Activated T-cell treated with anti-CD3 and anti-CD28 coated beads, Interleukin-2, amount 50 U/mL, for 24 hours (primary cell): Measurements from ENCODE around the gene TCEA3.
A peak's percentile ranks its signal among the peaks of the same experiment; 100 is the strongest.

Experiments
- DNase-seq: peaks from one replicate; pipeline ENCODE4 v3.0.0-alpha.2; 2020
- H3K27ac Mint-ChIP-seq: 2 replicates; pipeline ENCODE4 v1.8.0; 2020; ENCODE audit warnings: mild to moderate bottlenecking, mixed read lengths
- H3K27me3 Mint-ChIP-seq: 2 replicates; pipeline ENCODE4 v1.8.0; 2020; ENCODE audit warnings: mixed read lengths
- H3K36me3 Mint-ChIP-seq: 2 replicates; pipeline ENCODE4 v1.8.0; 2020; ENCODE audit warnings: low read depth, mixed read lengths
- H3K4me1 Mint-ChIP-seq: 2 replicates; pipeline ENCODE4 v1.8.0; 2020; ENCODE audit warnings: low read depth, mixed read lengths
- H3K4me3 Mint-ChIP-seq: 2 replicates; pipeline ENCODE4 v1.8.0; 2020; ENCODE audit warnings: mild to moderate bottlenecking, moderate library complexity, mixed read lengths
- H3K9me3 Mint-ChIP-seq: 2 replicates; pipeline ENCODE4 v1.8.0; 2020; ENCODE audit warnings: mixed read lengths

The TCEA3 gene

GRCh38 chr1:23424293-23425192, at the start of gene TCEA3:
TSS of gene TCEA3 (minus strand) at chr1:23424748. CDS start at chr1:23424633, 115 bp downstream.
- peak; percentile 57 for DNase-seq
- Mint-ChIP-seq H3K27ac (peak within 1 kb of the TSS; percentile 77), H3K4me3 (peak within 1 kb of the TSS; percentile 73), H3K36me3 (no peaks in the 10 kb centered on the region), H3K9me3 (no peaks in the 10 kb centered on the region), H3K27me3 (peaks cover 28% of the 10 kb centered on the region), H3K4me1 (peaks cover 23% of the 10 kb centered on the region)

DNA sequence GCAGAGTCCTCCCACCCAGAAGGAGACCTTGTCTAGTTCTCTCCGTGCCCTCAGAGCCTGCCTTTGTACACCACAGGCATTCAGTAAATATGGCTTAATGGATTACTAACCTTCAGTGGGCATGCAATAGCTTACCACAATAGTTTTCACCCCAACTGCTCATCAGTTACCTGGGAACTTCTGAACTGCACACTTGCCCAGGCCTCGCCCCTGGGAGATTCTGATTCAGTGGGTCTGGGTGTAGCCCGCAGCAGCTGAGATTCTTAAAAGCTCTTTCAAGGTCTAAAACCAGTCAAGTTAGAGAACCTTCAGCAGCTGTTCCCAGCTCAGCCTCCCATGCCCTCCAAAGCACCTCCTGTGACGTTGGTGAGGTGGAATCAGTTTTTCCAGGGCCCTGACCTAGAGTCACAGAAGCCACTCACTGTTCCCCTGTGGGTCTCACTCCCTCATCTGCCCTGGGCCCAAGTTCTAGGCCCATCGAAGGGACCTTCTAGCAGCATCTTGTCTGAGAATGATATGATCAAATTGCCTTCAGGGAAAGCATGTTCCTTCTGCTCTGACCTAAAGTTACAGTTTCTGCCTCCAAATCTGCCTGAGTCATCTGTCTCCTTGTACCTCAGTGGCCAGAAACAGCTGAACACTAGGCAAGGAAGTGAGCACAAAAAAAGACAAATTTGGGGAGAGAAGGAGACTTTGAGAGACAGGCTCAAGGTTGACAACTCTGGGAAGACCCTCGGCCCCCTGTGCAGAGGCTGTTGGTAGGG, 48.7 kb upstream of the TCEA3 start:
- H3K27ac Mint-ChIP-seq = no peak overlapping the region
- H3K27me3 Mint-ChIP-seq = peaks cover 9% of the 10 kb centered on the region
- H3K9me3 Mint-ChIP-seq = no peaks in the 10 kb centered on the region
- no peak overlapping the region for H3K4me3 Mint-ChIP-seq
- no peaks in the 10 kb centered on the region for H3K4me1 Mint-ChIP-seq
- DNase-seq = no peak
- no peaks in the 10 kb centered on the region for H3K36me3 Mint-ChIP-seq

- no peaks in the 10 kb centered on the region for H3K36me3 Mint-ChIP-seq
- peaks cover 8% of the 10 kb centered on the region for H3K27me3 Mint-ChIP-seq
- no peak overlapping the region for H3K4me3 Mint-ChIP-seq
- no peak for DNase-seq
- H3K4me1 Mint-ChIP-seq = no peaks in the 10 kb centered on the region
- no peak overlapping the region for H3K27ac Mint-ChIP-seq
- no peaks in the 10 kb centered on the region for H3K9me3 Mint-ChIP-seq
These were observed 47.9 kb upstream of the TCEA3 start for GRCh38 chr1:23472351-23473036.

DNA sequence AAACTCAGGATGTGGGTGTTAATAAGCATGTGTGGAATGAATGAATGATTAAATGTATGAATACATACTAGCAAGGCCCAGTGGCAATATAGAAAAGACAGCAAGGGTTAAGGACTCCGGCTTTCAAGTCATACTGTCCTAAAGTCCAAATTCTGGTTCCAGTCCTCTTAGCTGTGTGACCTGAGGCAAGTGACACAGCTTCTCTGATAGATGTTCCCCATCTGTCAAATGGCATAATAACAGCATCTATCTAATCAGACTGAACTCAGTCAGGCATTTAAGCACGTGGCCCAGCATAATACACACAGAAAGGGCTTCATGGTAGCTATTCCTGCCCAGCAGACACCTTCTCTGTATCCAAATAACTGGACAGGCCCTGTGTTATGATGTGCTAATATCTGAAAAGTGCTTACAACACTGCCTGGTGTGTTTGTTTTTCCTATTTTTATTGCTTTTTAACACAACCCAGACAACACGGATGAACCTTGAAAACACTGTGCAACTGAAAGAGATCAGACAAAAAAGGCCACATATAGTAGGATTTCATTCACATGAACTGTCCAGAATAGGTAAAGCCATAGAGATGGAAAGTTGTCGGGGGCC, 47.0 kb upstream of the TCEA3 start:
- DNase-seq = no peak
- Mint-ChIP-seq H3K27ac (no peak overlapping the region), H3K4me1 (no peaks in the 10 kb centered on the region), H3K27me3 (peaks cover 4% of the 10 kb centered on the region), H3K9me3 (no peaks in the 10 kb centered on the region), H3K4me3 (no peak overlapping the region), H3K36me3 (no peaks in the 10 kb centered on the region)

DNA sequence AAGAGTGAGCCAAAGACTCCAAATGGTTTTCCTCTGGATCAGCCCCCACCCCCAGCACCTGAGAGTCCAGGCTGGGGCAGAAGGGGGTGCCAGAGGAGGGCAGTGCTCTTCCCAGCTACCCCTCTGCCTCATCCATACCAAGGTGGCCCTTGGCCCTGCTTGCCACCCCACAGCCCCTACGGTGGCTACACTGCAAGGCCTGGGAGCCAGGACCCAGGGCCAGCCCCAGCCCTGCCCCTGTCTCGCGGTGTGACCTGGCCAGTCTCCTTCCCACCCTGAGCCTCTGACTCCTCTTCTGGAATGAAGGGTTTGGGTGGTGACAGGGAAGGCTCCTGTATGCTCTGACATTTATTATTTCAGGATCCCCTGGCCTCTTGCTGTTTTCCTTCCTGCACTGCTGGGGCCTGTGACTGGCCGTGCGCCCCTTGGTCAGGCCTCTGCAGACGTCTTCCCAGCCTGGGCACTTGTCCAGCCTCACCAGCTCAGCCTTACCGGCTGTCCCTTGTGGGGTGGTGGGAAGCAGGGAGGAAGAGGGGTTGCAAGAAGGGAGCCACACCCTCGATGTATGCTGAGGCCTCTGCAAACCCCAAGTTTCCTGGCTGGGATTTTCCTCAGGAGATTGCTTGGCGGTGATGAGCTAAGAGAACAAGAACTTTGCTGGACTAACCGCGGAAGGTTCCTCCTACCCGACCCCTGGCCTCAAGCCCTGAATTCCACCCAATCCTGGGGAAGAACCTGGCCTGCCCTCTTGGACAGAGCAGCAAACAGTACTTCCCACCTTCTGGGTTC, 45.9 kb upstream of the TCEA3 start:
- no peaks in the 10 kb centered on the region for H3K9me3 Mint-ChIP-seq
- H3K36me3 Mint-ChIP-seq = no peaks in the 10 kb centered on the region
- H3K4me1 Mint-ChIP-seq = no peaks in the 10 kb centered on the region
- no peak for DNase-seq
- no peaks in the 10 kb centered on the region for H3K27me3 Mint-ChIP-seq
- H3K27ac Mint-ChIP-seq = no peak overlapping the region
- H3K4me3 Mint-ChIP-seq = no peak overlapping the region

GRCh38 chr1:23469372-23469982, 44.9 kb upstream of the TCEA3 start:
- Mint-ChIP-seq H3K9me3 (no peaks in the 10 kb centered on the region), H3K4me1 (no peaks in the 10 kb centered on the region), H3K27me3 (no peaks in the 10 kb centered on the region), H3K36me3 (no peaks in the 10 kb centered on the region), H3K4me3 (no peak overlapping the region), H3K27ac (no peak overlapping the region)
- DNase-seq = no peak

GRCh38 chr1:23466423-23466989, 42.0 kb upstream of the TCEA3 start:
- H3K36me3 Mint-ChIP-seq = no peaks in the 10 kb centered on the region
- no peak overlapping the region for H3K27ac Mint-ChIP-seq
- no peaks in the 10 kb centered on the region for H3K4me1 Mint-ChIP-seq
- H3K4me3 Mint-ChIP-seq = no peak overlapping the region
- H3K27me3 Mint-ChIP-seq = no peaks in the 10 kb centered on the region
- no peaks in the 10 kb centered on the region for H3K9me3 Mint-ChIP-seq
- no peak for DNase-seq

DNA sequence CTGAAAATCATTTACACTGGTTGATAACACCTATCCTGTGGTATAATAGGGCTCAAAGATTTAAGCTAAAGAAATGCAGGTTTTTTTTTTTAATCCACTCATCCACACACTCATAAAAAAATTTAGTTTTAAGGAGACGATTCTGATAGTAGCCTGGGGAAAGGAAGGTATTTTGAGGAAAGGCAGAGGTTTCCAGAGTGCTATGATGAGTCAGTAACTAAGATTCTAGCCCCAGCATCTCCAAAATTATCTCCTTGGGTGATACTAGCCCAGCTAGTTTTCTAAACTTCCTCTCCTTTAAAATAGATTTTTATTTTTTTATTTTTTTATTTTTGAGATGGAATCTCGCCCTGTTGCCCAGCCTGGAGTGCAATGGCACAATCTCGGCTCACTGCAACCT, 38.7 kb upstream of the TCEA3 start:
- H3K4me1 Mint-ChIP-seq = no peaks in the 10 kb centered on the region
- no peak overlapping the region for H3K27ac Mint-ChIP-seq
- DNase-seq = no peak
- H3K27me3 Mint-ChIP-seq = no peaks in the 10 kb centered on the region
- H3K9me3 Mint-ChIP-seq = no peaks in the 10 kb centered on the region
- H3K4me3 Mint-ChIP-seq = no peak overlapping the region
- no peaks in the 10 kb centered on the region for H3K36me3 Mint-ChIP-seq

GRCh38 chr1:23462766-23463165, 38.2 kb upstream of the TCEA3 start:
- no peak overlapping the region for H3K4me3 Mint-ChIP-seq
- no peak overlapping the region for H3K27ac Mint-ChIP-seq
- no peaks in the 10 kb centered on the region for H3K36me3 Mint-ChIP-seq
- no peak for DNase-seq
- H3K9me3 Mint-ChIP-seq = no peaks in the 10 kb centered on the region
- no peaks in the 10 kb centered on the region for H3K27me3 Mint-ChIP-seq
- no peaks in the 10 kb centered on the region for H3K4me1 Mint-ChIP-seq

- no peaks in the 10 kb centered on the region for H3K27me3 Mint-ChIP-seq
- H3K9me3 Mint-ChIP-seq = no peaks in the 10 kb centered on the region
- no peak overlapping the region for H3K4me3 Mint-ChIP-seq
- H3K27ac Mint-ChIP-seq = no peak overlapping the region
- H3K4me1 Mint-ChIP-seq = peaks cover 5% of the 10 kb centered on the region
- no peaks in the 10 kb centered on the region for H3K36me3 Mint-ChIP-seq
- DNase-seq = no peak
These were observed 36.5 kb upstream of the TCEA3 start for GRCh38 chr1:23461050-23461449.

GRCh38 chr1:23460519-23460918, 36.0 kb upstream of the TCEA3 start:
- H3K36me3 Mint-ChIP-seq = no peaks in the 10 kb centered on the region
- no peak for DNase-seq
- peaks cover 2% of the 10 kb centered on the region for H3K27me3 Mint-ChIP-seq
- no peaks in the 10 kb centered on the region for H3K9me3 Mint-ChIP-seq
- H3K27ac Mint-ChIP-seq = no peak overlapping the region
- no peak overlapping the region for H3K4me3 Mint-ChIP-seq
- H3K4me1 Mint-ChIP-seq = peaks cover 5% of the 10 kb centered on the region

DNA sequence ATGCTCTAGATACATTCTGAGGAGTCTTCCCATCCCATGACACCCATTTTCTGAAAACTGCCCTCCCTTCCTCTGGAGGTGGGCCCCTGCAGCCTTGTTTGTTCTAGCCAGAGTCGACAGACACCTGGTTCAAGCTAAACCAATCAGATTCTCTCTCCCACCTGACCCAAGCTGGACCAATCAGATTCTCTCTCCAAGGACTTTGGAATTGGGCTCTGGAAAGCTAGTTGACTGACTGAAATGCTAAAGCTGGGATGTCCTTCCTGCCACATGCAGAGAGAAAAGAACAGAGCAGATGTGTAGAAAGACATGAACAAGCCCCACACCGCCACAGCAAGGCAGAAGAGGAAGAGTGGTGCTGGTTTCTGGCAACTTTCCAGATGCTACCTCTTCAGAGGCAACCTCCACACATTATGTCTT, 34.8 kb upstream of the TCEA3 start:
- Mint-ChIP-seq H3K27me3 (peaks cover 6% of the 10 kb centered on the region), H3K4me1 (peaks cover 5% of the 10 kb centered on the region), H3K27ac (no peak overlapping the region), H3K36me3 (no peaks in the 10 kb centered on the region), H3K4me3 (no peak overlapping the region), H3K9me3 (no peaks in the 10 kb centered on the region)
- no peak for DNase-seq

DNA sequence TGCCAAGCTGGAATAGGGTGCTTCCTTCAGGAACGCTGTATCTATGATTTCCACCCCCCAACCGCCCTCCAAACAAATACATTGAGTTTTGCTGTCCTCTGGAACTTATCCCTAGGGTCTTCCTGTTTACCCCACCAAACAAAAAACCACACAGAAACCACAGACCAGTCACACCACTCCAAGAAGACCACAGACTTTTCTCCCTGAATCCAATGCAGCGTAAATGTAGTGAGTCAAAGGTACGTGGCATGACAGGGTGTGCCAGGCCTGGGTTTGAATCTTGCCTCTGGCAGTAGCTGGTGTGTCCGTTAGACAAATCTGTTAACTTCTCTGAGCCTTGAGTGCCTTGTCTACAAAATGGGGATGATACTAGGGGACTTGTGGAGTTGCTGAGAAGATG, 31.7 kb upstream of the TCEA3 start:
- no peaks in the 10 kb centered on the region for H3K9me3 Mint-ChIP-seq
- no peak for DNase-seq
- no peaks in the 10 kb centered on the region for H3K36me3 Mint-ChIP-seq
- peaks cover 18% of the 10 kb centered on the region for H3K4me1 Mint-ChIP-seq
- H3K27me3 Mint-ChIP-seq = peaks cover 6% of the 10 kb centered on the region
- no peak overlapping the region for H3K4me3 Mint-ChIP-seq
- no peak overlapping the region for H3K27ac Mint-ChIP-seq
